ENCODE measurements around the gene CMTM3. TPM values are rescaled to one million over a fixed set of nuclear protein-coding genes. Genes with fewer than 3 reads are reported as not detected.
"Not testable (repeated sequence)": the region's sequence is repeated elsewhere in the genome, so short reads cannot be mapped to it uniquely, and the experiment has no call there.

The CMTM3 gene
- total RNA-seq, 1 experiment from 2014 or later, result 39.2 TPM

GRCh38 chr16:66566051-66566901 lies 38.2 kb upstream of the CMTM3 start, which contains the start of gene CMTM1:
CMTM1 (plus strand) TSS chr16:66566439; CDS start chr16:66566514, 75 bp downstream.
- H3K56ac ChIP-seq (ENCODE audit: insufficient read length, low read depth, low read length), result no peak within 1 kb of the TSS
- H2AFZ ChIP-seq (ENCODE audit: low read length), result no peak within 1 kb of the TSS
- no peak within 1 kb of the TSS; the same call in 1 of the 2 replicates for H3K14ac ChIP-seq (ENCODE audit: insufficient read depth, low read length)
- H4K91ac ChIP-seq (ENCODE audit: insufficient read length, low read depth, low read length), result no peak within 1 kb of the TSS
- Mint-ChIP-seq H3K4me1 (no peaks in the 10 kb centered on the region), H3K36me3 (ENCODE audit: insufficient read depth in 1 of 3, low read depth in 3 of 3) (peaks cover 3 to 16% (median 16%) of the 10 kb centered on the region in 3 experiments; a peak in 5 of 7 replicates), H3K27ac (no peak within 1 kb of the TSS), H3K9me3 (no peaks in the 10 kb centered on the region), H3K27me3 (ENCODE audit: low read depth) (no peaks in the 10 kb centered on the region; the same call in 1 of the 2 replicates), H3K4me3 (no peak within 1 kb of the TSS)
- H3K27ac ChIP-seq (ENCODE audit: insufficient read length, low read depth, low read length), result no peak within 1 kb of the TSS
- no peak within 1 kb of the TSS for H4K5ac ChIP-seq (ENCODE audit: insufficient read length, low read depth, low read length)
- TF ChIP-seq, protein P1, sequence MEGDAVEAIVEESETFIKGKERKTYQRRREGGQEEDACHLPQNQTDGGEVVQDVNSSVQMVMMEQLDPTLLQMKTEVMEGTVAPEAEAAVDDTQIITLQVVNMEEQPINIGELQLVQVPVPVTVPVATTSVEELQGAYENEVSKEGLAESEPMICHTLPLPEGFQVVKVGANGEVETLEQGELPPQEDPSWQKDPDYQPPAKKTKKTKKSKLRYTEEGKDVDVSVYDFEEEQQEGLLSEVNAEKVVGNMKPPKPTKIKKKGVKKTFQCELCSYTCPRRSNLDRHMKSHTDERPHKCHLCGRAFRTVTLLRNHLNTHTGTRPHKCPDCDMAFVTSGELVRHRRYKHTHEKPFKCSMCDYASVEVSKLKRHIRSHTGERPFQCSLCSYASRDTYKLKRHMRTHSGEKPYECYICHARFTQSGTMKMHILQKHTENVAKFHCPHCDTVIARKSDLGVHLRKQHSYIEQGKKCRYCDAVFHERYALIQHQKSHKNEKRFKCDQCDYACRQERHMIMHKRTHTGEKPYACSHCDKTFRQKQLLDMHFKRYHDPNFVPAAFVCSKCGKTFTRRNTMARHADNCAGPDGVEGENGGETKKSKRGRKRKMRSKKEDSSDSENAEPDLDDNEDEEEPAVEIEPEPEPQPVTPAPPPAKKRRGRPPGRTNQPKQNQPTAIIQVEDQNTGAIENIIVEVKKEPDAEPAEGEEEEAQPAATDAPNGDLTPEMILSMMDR (conservative IDR thresholded peaks at IDR 0.05), result no peak
- DNase-seq, result peak; percentile 43
- no peak within 1 kb of the TSS for H2BK15ac ChIP-seq (ENCODE audit: low read depth, low read length)
- H3K18ac ChIP-seq (ENCODE audit: insufficient read length, low read depth, low read length), result no peak within 1 kb of the TSS
- H4K20me1 ChIP-seq (ENCODE audit: control insufficient read depth, insufficient read depth, insufficient read length), result no peaks in the 10 kb centered on the region
- no peak within 1 kb of the TSS for H2AK5ac ChIP-seq (ENCODE audit: insufficient read length, low read length)
- no peak within 1 kb of the TSS for H3K4ac ChIP-seq (ENCODE audit: low read depth, low read length)
- no peaks in the 10 kb centered on the region for H3K9me3 ChIP-seq (ENCODE audit: control insufficient read depth, low read depth, low read length)
- H3K23me2 ChIP-seq (ENCODE audit: insufficient read length, low read depth, low read length, poor library complexity, severe bottlenecking), result no peaks in the 10 kb centered on the region
- no peak within 1 kb of the TSS for H3K23ac ChIP-seq (ENCODE audit: insufficient read length, low read depth, low read length)
- WGBS (ENCODE audit: extremely low coverage, insufficient read length, low lambda C conversion rate), result no CpG with 5 or more reads among the region's 54 CpGs
- H3K79me2 ChIP-seq (ENCODE audit: insufficient read depth, low read length), result no peaks in the 10 kb centered on the region
- H3T11ph ChIP-seq (ENCODE audit: low read length), result no peak within 1 kb of the TSS
- H3K4me1 ChIP-seq (ENCODE audit: insufficient read depth, low read length), result no peaks in the 10 kb centered on the region
- no peak within 1 kb of the TSS for H2BK20ac ChIP-seq (ENCODE audit: low read depth, low read length, poor library complexity, severe bottlenecking)
- no peak within 1 kb of the TSS for H2BK120ac ChIP-seq (ENCODE audit: low read depth, low read length, poor library complexity, severe bottlenecking)
- H2BK12ac ChIP-seq (ENCODE audit: insufficient read length, low read depth, low read length), result no peak within 1 kb of the TSS
- no peak within 1 kb of the TSS for H4K8ac ChIP-seq (replicated peaks; ENCODE audit: insufficient read length, low read depth, low read length)
- H3K4me2 ChIP-seq (ENCODE audit: insufficient read depth, insufficient read length, low read length), result no peak within 1 kb of the TSS
- H2BK5ac ChIP-seq (ENCODE audit: insufficient read length, low read length), result no peak within 1 kb of the TSS
- no peak within 1 kb of the TSS for H3K9ac ChIP-seq (ENCODE audit: extremely low read depth, insufficient read length, low read length)
- H3K27me3 ChIP-seq (ENCODE audit: insufficient read depth, low read length), result no peaks in the 10 kb centered on the region
- no peaks in the 10 kb centered on the region for H3K79me1 ChIP-seq (ENCODE audit: insufficient read depth, low read depth, low read length, poor library complexity, severe bottlenecking)

DNA sequence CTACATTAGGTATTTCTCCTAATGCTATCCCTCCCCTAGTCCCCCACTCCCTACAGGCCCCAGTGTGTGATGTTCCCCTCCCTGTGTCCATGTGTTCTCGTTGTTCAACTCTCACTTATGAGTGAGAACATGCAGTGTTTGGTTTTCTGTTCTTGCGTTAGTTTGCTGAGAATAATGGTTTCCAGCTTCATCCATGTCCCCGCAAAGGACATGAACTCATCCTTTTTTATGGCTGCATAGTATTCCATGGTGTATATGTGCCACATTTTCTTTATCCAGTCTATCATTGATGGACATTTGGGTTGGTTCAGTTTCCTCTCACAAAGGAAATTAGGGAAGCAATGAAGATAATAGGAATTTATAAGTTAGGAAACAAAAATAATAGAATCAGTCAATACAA lies 37.2 kb upstream of the CMTM3 start:
- not testable (repeated sequence) for H2AFZ ChIP-seq (ENCODE audit: low read length); H3K56ac ChIP-seq (ENCODE audit: insufficient read length, low read depth, low read length); H3K4ac ChIP-seq (ENCODE audit: low read depth, low read length); H2AK5ac ChIP-seq (ENCODE audit: insufficient read length, low read length); DNase-seq; H3K23ac ChIP-seq (ENCODE audit: insufficient read length, low read depth, low read length); H3K27ac ChIP-seq (ENCODE audit: insufficient read length, low read depth, low read length); H3K79me2 ChIP-seq (ENCODE audit: insufficient read depth, low read length); H2BK15ac ChIP-seq (ENCODE audit: low read depth, low read length); H4K20me1 ChIP-seq (ENCODE audit: control insufficient read depth, insufficient read depth, insufficient read length); H3K4me1 Mint-ChIP-seq; H3K4me1 ChIP-seq (ENCODE audit: insufficient read depth, low read length); H3K4me3 Mint-ChIP-seq; H3K27me3 ChIP-seq (ENCODE audit: insufficient read depth, low read length); H3K9ac ChIP-seq (ENCODE audit: extremely low read depth, insufficient read length, low read length); H2BK120ac ChIP-seq (ENCODE audit: low read depth, low read length, poor library complexity, severe bottlenecking); H3K79me1 ChIP-seq (ENCODE audit: insufficient read depth, low read depth, low read length, poor library complexity, severe bottlenecking); H3T11ph ChIP-seq (ENCODE audit: low read length); H2BK20ac ChIP-seq (ENCODE audit: low read depth, low read length, poor library complexity, severe bottlenecking); H4K5ac ChIP-seq (ENCODE audit: insufficient read length, low read depth, low read length); H3K23me2 ChIP-seq (ENCODE audit: insufficient read length, low read depth, low read length, poor library complexity, severe bottlenecking); H4K91ac ChIP-seq (ENCODE audit: insufficient read length, low read depth, low read length); H3K27ac Mint-ChIP-seq; H3K4me2 ChIP-seq (ENCODE audit: insufficient read depth, insufficient read length, low read length); H2BK5ac ChIP-seq (ENCODE audit: insufficient read length, low read length); H3K27me3 Mint-ChIP-seq (ENCODE audit: low read depth); H3K9me3 Mint-ChIP-seq; H3K9me3 ChIP-seq (ENCODE audit: control insufficient read depth, low read depth, low read length); H3K18ac ChIP-seq (ENCODE audit: insufficient read length, low read depth, low read length); H3K14ac ChIP-seq (ENCODE audit: insufficient read depth, low read length); H2BK12ac ChIP-seq (ENCODE audit: insufficient read length, low read depth, low read length); H4K8ac ChIP-seq (replicated peaks; ENCODE audit: insufficient read length, low read depth, low read length)
- peaks cover 3 to 12% (median 11%) of the 10 kb centered on the region in 3 experiments; a peak in 5 of 7 replicates for H3K36me3 Mint-ChIP-seq (ENCODE audit: insufficient read depth in 1 of 3, low read depth in 3 of 3)
- WGBS (ENCODE audit: extremely low coverage, insufficient read length, low lambda C conversion rate), result no CpG with 5 or more reads among the region's 3 CpGs
